Keratinocyte (primary cell): Measurements from ENCODE around the gene FRAT2.

ENCODE experiments used
- CTCF ChIP-seq, 3 experiments: IDR thresholded peaks in 1 of 3; conservative IDR thresholded peaks in 1 of 3; optimal IDR thresholded peaks in 1 of 3; 2 replicates in 2 of 3; 3 replicates in 1 of 3; pipeline versions ENCODE3 to v1.5.1; 2011; ENCODE audit warnings: low read length in 3 of 3, mild to moderate bottlenecking in 3 of 3, moderate library complexity in 2 of 3, control low read depth in 1 of 3, inconsistent platforms in 1 of 3; ENCODE audit not compliant: insufficient read depth in 2 of 3; ENCODE audit errors: extremely low read depth in 1 of 3
- EZH2 ChIP-seq: IDR thresholded peaks from one replicate; pipeline ENCODE4 v1.6.1; 2012; ENCODE audit warnings: inconsistent platforms, mild to moderate bottlenecking, low read length, moderate library complexity

GRCh38 chr10:97320480-97321031, 14.0 kb downstream of the FRAT2 start:
- no peak for TF ChIP-seq CTCF (optimal IDR thresholded peaks at IDR 0.05 in 1 of 3, IDR thresholded peaks at IDR 0.05 in 1 of 3, conservative IDR thresholded peaks at IDR 0.05 in 1 of 3; ENCODE audit: extremely low read depth in 1 of 3, insufficient read depth in 2 of 3, low read length in 3 of 3)
- TF ChIP-seq EZH2 = peak; percentile 33
